ENCODE results near the gene ANGEL1. TPM values are rescaled to one million over a fixed set of nuclear protein-coding genes. Genes with fewer than 3 reads are reported as not detected.

ANGEL1 gene, protein sequence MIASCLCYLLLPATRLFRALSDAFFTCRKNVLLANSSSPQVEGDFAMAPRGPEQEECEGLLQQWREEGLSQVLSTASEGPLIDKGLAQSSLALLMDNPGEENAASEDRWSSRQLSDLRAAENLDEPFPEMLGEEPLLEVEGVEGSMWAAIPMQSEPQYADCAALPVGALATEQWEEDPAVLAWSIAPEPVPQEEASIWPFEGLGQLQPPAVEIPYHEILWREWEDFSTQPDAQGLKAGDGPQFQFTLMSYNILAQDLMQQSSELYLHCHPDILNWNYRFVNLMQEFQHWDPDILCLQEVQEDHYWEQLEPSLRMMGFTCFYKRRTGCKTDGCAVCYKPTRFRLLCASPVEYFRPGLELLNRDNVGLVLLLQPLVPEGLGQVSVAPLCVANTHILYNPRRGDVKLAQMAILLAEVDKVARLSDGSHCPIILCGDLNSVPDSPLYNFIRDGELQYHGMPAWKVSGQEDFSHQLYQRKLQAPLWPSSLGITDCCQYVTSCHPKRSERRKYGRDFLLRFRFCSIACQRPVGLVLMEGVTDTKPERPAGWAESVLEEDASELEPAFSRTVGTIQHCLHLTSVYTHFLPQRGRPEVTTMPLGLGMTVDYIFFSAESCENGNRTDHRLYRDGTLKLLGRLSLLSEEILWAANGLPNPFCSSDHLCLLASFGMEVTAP
- 11.3 and 12.1 TPM in 2 replicates for total RNA-seq

DNA sequence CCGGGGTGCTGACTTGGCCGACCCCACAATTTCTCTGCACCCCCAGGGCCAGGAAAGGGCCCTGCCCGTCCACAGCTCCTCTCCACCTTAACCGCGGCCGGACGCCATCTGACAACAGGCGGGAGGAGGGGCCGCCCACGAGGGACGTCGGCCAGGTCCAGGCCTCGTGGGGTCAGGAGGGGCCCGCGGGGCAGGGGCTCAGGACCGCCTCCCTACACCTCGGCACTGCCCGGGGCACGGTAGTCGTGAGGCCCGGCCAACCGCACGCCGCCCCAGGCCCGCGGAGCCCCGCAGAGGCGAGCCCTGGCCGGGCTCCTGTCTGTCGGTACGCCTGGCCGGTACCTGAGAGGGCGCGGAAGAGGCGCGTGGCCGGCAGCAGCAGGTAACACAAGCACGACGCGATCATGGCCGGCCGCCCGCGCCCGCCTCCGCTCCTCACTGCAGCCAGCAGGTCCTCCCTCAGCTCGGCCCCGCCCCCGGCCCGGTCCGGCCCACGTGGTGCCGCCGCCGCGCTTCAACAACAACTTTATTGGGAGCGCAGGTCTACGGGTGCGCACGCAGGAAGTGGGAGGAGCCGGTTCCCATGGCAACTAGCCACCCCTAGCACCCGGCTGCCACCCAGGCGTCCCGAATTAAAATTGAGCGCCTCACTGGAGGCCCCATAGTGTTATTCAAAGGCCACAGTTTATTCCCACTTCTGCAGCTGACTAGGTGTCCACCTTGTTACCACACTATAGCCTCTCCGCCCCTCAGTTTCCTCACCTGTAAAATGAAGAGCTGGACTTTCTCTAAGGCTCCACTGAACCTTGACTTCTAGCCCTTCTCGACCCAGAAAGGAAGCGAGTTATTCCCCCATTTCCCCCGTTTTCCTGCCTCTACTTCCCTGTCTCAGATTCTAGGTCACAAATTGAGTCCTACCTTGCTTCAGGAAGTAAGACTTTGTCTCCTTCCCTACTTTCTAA lies at the start of gene ANGEL1:
TSS of gene ANGEL1 (minus strand) at position 461 of the 962 bp plus-strand sequence. CDS start at position 406, 55 bp downstream.
- intact Hi-C loops (cut with micrococcal nuclease): loop anchor here (1.0 to 5.0 kb wide), 5 partner anchors 44 to 645 kb away; partner anchors contain the start of genes AHSA1, CIPC, SAMD15 and TMED8

DNA sequence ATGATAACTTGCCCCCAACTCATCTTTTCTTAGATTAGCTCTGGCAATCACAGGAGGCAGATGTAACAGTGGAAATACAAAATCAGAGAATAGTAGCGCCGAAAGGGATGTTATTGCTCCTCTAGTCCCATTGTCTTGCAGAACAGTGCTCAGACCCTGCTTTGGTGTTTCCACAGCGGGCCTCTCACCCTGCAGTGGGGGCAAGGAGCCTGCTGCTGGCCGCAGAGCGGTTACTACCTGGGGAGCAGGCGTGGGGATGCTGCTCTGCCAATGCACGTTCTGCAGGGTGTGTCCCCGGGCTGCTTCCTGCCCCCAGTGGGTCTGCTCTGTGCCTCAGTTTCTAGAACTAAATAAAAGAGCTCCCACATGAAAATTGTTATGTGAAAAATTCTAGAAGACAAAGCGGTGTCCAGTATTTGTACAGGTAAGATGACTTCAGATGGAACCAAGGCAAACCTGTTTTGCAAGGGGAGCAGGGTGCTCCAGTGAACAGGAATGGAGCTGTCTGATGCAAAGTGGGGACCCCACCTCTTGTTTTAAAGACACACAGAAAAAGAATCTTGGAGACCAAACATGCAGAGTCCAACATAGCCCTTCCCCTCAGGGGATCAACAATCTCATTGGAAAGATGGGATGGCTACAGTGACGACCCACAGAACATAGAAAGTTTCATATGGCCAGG lies 49.0 kb upstream of the ANGEL1 start:
- intact Hi-C loops (cut with micrococcal nuclease): no loop called here

DNA sequence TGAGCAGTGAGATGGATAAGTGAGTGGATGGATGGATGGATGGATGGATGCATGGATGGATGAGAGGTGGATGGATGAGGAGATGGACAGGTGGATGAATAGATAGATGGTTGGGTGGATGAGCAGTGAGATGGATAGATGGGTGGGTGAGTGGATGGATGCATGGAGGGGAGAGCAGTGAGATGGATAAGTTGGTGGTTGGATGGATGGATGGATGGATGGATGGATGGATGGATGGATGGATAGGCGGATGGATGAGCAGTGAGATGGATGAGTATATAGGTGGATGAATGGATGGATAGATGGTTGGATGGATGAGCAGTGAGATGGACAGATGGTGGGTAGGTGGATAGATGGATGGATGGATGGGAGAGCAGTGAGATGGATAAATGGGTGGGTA lies 44.1 kb upstream of the ANGEL1 start:
- intact Hi-C loops (cut with micrococcal nuclease): no loop called here

DNA sequence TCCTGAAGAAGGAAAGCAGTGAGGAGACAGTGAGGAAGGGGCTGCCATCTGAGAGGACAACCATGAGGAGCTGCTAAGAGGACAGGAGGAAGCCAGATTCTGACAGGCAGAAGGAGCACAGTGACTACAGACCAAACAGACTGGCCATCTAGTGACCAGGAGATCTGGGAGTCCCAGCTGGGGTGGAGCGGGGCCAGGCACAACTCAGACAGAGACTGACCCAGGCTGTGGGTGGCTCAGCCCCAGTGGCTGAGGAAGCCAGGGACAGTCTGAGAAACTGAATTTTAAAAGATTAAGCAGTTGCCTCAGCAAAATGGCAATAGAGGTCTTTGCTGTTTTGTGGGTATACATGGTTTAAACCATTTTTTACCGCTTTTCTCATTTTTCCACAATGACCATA lies 42.4 kb upstream of the ANGEL1 start:
- intact Hi-C loops (cut with micrococcal nuclease): no loop called here

DNA sequence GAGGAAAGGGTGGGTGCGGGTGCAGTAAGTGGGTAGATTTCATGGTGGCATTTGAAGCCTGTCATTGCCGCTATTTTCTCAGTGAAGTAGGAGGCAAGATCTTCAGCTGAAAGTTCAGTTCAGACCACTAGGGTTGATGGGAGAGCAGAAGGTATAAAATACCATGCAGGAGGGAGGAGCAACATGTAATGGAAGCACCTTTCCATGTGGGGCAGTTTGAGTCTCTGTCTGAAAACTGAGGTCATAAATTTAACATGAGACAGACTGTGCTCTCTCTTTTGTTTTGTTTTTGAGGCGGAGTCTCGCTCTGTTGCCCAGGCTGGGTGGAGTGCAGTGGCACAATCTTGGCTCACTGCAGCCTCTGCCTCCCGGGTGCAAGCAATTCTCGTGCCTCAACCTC lies 36.2 kb upstream of the ANGEL1 start:
- intact Hi-C loops (cut with micrococcal nuclease): no loop called here

DNA sequence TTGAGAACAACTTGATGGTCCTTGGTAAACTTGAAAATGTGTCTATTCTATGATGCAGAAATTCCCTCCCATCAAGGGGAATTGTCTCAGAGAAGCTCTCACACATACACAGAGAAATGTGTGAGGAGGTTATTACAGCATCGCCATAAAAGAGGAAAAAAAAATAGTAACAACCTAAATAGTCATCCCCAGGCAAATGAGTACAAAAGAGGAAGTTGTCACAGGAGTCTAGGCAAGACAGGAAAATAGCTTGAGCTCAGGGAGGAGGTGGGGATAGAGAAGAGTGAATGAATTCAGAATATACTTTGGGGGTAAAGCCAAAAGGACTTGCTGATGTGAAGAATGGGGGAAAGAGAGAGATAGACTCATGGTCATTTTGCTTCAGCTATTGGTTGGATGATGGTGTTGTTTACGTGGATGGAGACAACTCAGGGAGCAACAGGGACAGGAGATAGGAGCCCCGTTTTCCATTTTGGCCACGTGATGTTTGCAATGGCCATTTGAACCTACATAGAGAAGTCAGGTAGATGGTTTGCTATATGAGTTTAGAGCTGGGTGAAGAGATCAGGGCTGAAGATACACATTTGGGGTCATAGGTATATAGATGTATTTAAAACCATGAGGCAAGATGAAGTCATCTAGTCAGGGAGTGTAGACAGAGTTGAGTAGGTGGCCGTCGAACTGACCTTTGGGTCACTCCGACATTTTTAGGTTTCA lies 33.8 kb upstream of the ANGEL1 start:
- intact Hi-C loops (cut with micrococcal nuclease): no loop called here

DNA sequence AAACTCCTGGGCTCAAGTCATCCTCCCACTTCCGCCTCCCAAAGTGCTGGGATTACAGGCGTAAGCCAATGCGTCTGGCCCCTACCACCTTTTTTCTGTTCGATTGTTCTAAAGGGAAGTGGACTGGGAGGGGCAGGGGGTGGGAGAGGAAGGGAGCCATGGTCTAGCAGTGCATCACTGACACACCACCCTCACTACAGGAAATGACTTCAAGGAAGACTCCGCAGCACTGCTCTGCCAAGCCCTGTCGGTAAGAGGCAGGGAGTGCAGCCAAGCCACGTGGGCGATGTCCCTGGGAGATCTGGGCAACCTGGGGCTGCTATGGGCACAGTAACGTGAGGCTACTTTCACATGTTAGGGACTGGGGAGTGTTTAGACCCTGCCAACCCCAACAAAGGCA lies 31.5 kb upstream of the ANGEL1 start:
- intact Hi-C loops (cut with micrococcal nuclease): loop anchor here (1.0 kb wide), 1 partner anchor 33 kb away; no protein-coding TSS in a partner anchor

DNA sequence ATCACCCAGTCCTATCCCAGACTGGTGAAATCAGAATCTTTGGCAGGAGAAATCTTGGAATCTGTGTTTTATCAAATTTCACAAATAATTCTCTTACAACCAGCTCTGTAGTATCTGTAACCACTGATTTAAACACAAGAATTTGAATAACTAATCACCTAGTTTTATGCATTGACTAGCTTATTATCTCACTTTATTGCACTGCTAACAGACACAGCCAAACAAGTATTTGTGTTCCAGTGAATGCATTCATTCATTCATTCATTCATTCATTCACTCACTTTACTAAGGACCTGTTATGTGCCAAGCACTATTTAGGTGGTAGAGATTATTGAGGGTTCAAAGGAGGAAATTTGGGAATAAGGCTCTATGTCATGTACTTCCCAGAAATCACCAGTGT lies 29.7 kb upstream of the ANGEL1 start:
- intact Hi-C loops (cut with micrococcal nuclease): no loop called here

DNA sequence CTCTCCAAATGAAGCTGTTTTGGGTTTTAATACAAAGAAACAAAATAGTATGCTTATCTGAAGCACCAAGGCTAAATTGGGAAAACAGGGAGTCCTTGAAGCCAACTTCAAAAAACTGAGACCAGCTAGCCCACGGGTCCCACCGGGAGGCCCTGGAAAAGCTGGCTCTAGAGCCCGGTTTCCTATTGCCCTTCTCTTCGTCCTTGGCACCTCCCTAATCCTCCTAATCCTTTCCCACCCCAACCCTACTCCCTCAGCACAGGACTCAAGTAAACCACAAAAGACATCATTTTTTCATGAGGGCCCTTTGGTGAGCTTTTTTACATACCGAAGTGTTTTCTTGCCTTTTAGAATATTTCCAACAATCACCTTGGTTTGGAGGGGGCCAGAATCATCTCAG lies 24.8 kb upstream of the ANGEL1 start:
- intact Hi-C loops (cut with micrococcal nuclease): no loop called here

DNA sequence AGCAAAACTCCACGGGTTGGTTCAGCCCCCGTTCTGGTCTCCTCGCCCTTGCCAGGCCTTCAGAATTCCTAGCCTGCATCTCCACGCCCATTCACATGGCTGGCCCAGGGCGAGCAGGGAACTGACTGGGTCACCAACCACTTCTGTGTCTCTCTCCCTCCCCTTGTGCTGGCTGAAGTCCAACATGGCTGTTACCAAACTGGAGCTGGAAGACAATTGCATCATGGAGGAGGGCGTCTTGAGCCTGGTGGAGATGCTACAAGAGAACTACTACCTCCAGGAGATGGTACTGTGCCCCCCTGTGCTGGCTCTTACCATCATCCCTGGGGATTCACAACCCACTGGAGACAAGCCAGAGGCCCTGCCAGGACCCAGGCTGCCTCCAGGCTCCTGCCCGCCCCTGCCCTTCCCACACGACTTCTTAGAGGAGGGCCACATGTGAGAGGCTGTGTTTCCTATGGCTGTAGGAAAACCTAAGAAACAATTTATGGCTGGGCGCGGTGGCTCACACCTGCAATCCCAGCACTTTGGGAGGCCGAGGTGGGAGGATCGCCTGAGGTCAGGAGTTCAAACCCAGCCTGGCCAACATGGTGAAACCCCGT lies 23.4 kb upstream of the ANGEL1 start:
- intact Hi-C loops (cut with micrococcal nuclease): no loop called here

DNA sequence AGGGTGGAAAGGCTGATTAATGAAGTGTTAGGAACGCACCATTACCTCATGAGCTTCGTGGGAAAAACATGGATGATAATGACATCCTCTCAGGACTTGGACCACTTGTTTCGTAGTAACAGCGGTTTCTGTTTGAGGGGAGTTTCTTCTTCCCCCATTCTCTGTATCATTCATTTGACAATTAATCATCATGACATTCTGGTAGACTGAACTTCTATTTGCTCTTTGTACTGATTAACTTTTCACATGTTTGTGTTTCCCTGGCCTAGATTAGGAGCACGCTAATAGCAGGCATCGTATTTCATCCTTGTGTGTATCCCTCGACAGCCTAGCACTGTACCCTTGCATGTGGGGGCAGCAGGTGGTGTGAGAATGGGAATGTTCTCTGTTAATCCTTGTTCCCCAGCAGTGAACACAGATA lies 21.6 kb upstream of the ANGEL1 start:
- intact Hi-C loops (cut with micrococcal nuclease): no loop called here

DNA sequence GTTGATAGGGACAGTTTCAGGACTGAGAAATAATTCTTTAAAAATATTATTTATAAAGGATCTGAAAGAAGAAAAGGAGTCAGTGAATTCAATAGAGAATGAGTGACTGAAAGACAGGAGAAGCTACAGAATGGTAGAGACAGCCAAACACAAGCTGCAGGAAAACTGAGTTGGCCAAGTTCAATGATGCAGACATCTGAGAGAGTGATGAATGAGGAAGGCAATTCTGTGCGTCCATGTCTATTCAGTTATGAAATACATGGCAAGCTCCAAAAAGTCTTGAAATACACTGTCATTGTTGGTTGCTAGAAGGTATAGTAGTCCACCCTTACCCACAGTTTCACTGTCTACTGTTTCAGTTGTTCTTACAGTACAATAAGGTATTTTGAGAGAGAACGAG lies 20.3 kb upstream of the ANGEL1 start:
- intact Hi-C loops (cut with micrococcal nuclease): no loop called here

DNA sequence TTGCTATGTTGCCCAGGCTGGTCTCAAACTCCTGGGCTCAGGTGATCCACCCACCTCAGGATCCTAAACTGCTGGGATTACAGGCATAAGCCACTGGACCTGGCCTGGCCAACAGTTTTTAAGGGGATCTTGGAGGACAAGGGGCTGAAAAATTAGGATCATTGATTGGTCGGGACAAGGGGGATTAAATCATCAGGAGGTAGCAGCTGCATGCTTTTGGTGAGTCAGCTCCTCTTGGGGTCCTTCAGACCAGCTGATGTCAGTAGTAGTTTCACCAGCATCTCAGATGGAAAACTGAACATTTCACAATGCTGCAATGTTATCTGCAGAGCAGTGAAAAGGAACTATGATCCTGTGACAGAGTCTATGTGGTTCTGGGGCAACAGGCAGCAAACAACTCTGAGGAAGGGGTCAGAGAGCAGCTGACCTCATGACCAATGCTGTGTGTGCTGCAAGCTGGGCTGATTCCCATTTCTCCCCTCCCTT lies 19.9 kb upstream of the ANGEL1 start:
- intact Hi-C loops (cut with micrococcal nuclease): no loop called here

DNA sequence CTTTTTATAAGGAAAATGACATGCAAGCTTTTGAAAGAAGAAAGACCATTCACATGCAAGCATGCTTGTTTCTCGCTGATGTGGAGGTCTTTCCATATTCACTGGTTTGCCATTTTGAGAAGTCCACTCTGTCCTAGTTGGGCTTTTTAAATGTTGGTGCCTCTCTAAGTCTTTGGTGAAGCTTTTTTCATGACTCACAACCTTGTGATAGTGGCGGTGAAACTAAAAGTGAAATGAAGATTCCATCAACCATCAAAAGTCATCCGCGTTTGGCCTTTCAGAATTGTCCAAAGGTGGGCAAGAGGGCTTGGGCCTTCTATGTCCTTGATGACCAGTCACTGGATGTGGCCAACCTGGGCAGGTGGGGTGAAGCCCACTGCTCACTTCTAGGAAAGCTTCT lies 17.9 kb upstream of the ANGEL1 start:
- intact Hi-C loops (cut with micrococcal nuclease): no loop called here

DNA sequence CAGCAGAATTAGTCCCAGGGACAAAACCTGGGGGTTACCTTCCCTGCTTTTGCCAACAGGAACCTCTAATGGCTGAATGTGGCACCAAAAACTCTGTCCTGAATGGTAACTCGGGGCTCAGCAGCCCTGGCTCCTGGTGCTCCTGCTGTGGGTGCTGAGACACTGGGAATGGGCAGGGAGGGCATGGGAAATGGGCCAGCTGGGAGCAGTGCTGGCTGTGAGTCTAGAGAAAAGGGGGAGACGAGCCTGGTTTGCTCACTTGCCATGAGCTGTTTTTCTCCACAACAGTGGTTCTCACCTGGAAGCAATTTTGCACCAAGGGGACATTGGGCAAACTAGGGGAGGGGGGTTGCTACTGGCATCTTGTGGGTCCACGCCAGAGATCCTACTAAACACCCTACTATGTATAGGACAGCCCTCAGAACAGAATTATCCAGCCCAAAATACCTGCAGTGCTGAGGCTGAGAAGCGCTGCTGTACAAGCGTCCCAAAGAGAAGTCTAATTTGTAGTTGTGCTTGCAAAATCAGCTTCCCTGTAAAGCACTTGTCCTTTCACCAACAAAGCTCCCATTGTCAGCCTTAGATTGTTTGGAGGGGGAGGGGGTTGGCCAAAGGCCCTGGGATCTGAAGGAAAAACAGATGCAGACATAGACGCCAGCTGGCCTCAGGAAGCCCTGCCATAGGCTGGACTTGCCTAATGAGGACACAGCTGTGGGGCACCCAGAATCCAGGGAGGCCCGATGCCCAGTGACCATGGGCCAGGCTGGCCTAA lies 17.2 kb upstream of the ANGEL1 start:
- intact Hi-C loops (cut with micrococcal nuclease): no loop called here

DNA sequence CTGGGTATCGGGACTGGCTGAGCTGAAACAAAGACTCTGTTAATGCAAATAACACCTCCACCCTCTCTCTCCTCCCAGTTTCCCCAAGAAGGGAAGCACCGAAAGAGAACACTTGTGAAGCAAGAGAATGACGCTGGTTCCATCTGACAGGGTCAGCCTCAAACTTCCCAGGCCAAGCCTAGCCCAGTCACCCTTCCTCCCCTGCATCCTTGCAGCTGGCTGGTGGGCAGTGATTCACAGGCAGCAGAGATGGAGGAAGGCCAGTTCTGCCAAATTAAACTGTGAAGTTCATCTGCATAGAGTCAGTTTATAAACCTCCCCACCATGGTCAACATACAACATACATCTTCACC lies 16.3 kb upstream of the ANGEL1 start:
- intact Hi-C loops (cut with micrococcal nuclease): no loop called here

DNA sequence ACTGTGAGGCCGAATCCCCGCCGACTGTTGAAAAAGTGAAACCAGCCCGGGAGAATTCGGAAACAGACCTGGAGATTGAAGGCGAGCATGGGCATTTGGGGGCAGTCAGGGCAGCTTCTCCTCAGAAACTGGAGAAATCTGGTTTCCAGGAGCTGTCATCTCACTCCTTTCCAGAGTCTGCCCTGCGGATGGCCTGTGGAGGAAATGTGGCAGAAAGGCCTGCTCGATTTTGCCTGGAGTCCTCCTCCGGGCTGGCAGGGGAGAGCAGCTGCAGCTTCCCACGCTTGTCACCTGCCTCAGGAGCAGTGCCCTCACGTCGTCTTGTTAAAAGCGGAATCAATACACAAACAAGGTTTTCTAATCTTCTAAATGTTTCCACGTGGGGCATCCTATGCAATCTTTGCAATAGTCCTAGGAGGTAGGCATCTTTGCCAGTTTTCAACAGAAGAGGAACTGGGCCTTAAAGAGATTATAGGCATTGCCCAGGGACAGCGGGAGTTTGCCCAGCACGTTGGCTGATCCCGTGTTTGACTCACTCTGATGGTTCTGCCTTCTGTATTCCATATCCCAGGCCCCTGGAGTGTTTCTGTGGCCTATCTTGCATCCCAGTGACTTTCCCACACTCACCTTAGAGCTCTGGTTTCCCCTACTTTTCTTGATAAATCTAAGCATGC lies 15.8 kb upstream of the ANGEL1 start:
- intact Hi-C loops (cut with micrococcal nuclease): no loop called here

DNA sequence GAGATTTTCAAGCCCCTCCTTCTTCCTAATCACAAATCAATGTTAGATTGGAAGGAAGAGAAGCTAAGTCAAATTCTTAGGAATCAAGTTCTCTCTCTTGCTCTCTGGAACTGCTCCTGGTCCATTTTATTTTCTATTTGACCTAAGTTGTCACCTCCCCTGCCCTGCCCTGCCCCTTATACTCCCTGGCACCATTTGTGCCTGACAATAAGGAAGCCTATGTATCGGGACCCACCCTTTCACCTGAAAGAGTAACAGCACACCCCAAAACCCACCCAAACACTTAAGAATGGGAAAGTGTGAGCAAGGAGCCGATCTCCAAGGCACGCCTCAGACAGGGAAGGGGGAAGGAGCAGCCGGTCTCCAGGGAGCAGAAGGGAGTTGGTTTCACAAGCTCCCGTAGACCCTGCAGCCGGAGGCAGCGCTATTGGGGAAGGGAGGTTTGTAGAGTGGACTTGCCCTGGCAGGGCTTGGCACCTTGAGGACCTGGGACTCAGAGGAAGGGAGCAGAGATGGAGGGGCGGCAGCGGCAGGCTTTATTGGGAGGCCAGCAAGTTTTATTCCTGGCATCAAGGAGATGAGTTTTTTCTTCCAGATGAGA lies 15.1 kb upstream of the ANGEL1 start:
- intact Hi-C loops (cut with micrococcal nuclease): no loop called here

Data from T-helper 2 cell treated with Interferon-gamma antibody and Interleukin-4, amounts not matched to agents 100 ng/mL and 5 ng/mL, for 36 hours (primary cell).